IPS-NIHi7 (cell line): ENCODE measurements around the gene CLSTN1.

Source experiments
- DNase-seq: peaks from one replicate; pipeline ENCODE4 v3.0.0; 2012; ENCODE audit warnings: mixed read lengths; ENCODE audit errors: extremely low spot score

The CLSTN1 gene

GRCh38 chr1:9680828-9681227 lies 142.9 kb downstream of the CLSTN1 start:
- no peak for DNase-seq

- no peak for DNase-seq
These were observed 143.7 kb downstream of the CLSTN1 start for GRCh38 chr1:9680091-9680490.
